BE2C (cell line): Measurements from ENCODE around the gene ATAD1.

Source experiments
- DNase-seq: peaks from one replicate; pipeline ENCODE4 v3.0.0-alpha.2; 2020
- H3K27me3 ChIP-seq: fragments of 250-450 bp; sonication (Bioruptor Pico); 2 replicates; pipeline ENCODE4 v1.5.1; 2020; ENCODE audit warnings: mild to moderate bottlenecking
- H3K36me3 ChIP-seq: fragments of 250-450 bp; sonication (Bioruptor Pico); 2 replicates; pipeline ENCODE4 v1.5.1; 2020; ENCODE audit warnings: mild to moderate bottlenecking
- H3K4me1 ChIP-seq: fragments of 250-450 bp; sonication (Bioruptor Pico); 2 replicates; pipeline ENCODE4 v1.5.1; 2020
- H3K4me3 ChIP-seq: 2 replicates; pipeline ENCODE4 v1.5.1; 2011; ENCODE audit warnings: low read depth, low read length
- H3K9me3 ChIP-seq: fragments of 250-450 bp; sonication (Bioruptor Pico); 2 replicates; pipeline ENCODE4 v1.5.1; 2020
- CTCF ChIP-seq: IDR thresholded peaks from 2 replicates; pipeline ENCODE4 v1.5.1; 2012; ENCODE audit warnings: mild to moderate bottlenecking, low read depth, low read length

The ATAD1 gene

GRCh38 chr10:87776328-87776727 lies 41.7 kb downstream of the ATAD1 start:
- no peak for TF ChIP-seq CTCF
- DNase-seq, result no peak
- Histone ChIP-seq H3K4me3 (no peak overlapping the region), H3K27me3 (no peaks in the 10 kb centered on the region), H3K4me1 (no peaks in the 10 kb centered on the region), H3K9me3 (no peaks in the 10 kb centered on the region), H3K36me3 (peaks cover 25% of the 10 kb centered on the region)

- Histone ChIP-seq H3K36me3 (peaks cover 27% of the 10 kb centered on the region), H3K4me1 (no peaks in the 10 kb centered on the region), H3K9me3 (no peaks in the 10 kb centered on the region), H3K27me3 (no peaks in the 10 kb centered on the region), H3K4me3 (no peak overlapping the region)
- no peak for DNase-seq
- no peak for TF ChIP-seq CTCF
Observed at GRCh38 chr10:87775766-87776165, 42.3 kb downstream of the ATAD1 start.

- Histone ChIP-seq H3K36me3 (peaks cover 39% of the 10 kb centered on the region), H3K4me3 (no peak overlapping the region)
Observed at GRCh38 chr10:87771871-87772500, 46.0 kb downstream of the ATAD1 start.

GRCh38 chr10:87767253-87767652 lies 50.8 kb downstream of the ATAD1 start:
- Histone ChIP-seq H3K4me1 (no peaks in the 10 kb centered on the region), H3K27me3 (no peaks in the 10 kb centered on the region), H3K36me3 (peaks cover 30% of the 10 kb centered on the region), H3K9me3 (no peaks in the 10 kb centered on the region), H3K4me3 (no peak overlapping the region)
- DNase-seq, result no peak
- TF ChIP-seq CTCF, result no peak

More at GRCh38 chr10:87771871-87772500, 46.0 kb downstream of the ATAD1 start:
- DNase-seq, result no peak
- Histone ChIP-seq H3K27me3 (no peaks in the 10 kb centered on the region), H3K4me1 (no peaks in the 10 kb centered on the region), H3K9me3 (no peaks in the 10 kb centered on the region)
- TF ChIP-seq CTCF, result peak; percentile 45

- Histone ChIP-seq H3K4me1 (no peaks in the 10 kb centered on the region), H3K4me3 (no peak overlapping the region), H3K27me3 (no peaks in the 10 kb centered on the region), H3K36me3 (peaks cover 29% of the 10 kb centered on the region), H3K9me3 (no peaks in the 10 kb centered on the region)
- DNase-seq, result no peak
- TF ChIP-seq CTCF, result no peak
Observed at GRCh38 chr10:87765666-87766376, 52.2 kb downstream of the ATAD1 start.
